Stimulated activated CD4-positive, alpha-beta T cell treated with anti-CD3 and anti-CD28 coated beads, Interleukin-15, amount 100 ng/mL, for 24 hours (primary cell): Measurements from ENCODE around the gene SCAMP3.
"Not testable (repeated sequence)": the region's sequence is repeated elsewhere in the genome, so short reads cannot be mapped to it uniquely, and the experiment has no call there.

Experiments
- DNase-seq: peaks from one replicate; pipeline ENCODE4 v3.0.0-alpha.2; 2020

The SCAMP3 gene

GRCh38 chr1:155226910-155227260 is 35.3 kb downstream of the SCAMP3 start:
- peak; percentile 68 for DNase-seq

- peak; percentile 86 for DNase-seq
These were observed 35.8 kb downstream of the SCAMP3 start for GRCh38 chr1:155226188-155226909.

- not testable (repeated sequence) for DNase-seq
These were observed 36.8 kb downstream of the SCAMP3 start for GRCh38 chr1:155225404-155225759.

- no peak for DNase-seq
These were observed 39.1 kb downstream of the SCAMP3 start for GRCh38 chr1:155223047-155223446.

GRCh38 chr1:155220211-155220965 is 41.8 kb downstream of the SCAMP3 start:
- DNase-seq, result not testable (repeated sequence)

- DNase-seq, result no peak
These were observed 42.5 kb downstream of the SCAMP3 start for GRCh38 chr1:155219592-155220031.

GRCh38 chr1:155218854-155219591 is 43.1 kb downstream of the SCAMP3 start:
- peak; percentile 26 for DNase-seq

GRCh38 chr1:155214702-155215101 is 47.5 kb downstream of the SCAMP3 start:
- not testable (repeated sequence) for DNase-seq

- DNase-seq, result not testable (repeated sequence)
These were observed 50.1 kb downstream of the SCAMP3 start for GRCh38 chr1:155212051-155212440.

- not testable (repeated sequence) for DNase-seq
These were observed 50.6 kb downstream of the SCAMP3 start for GRCh38 chr1:155211381-155212050.

- DNase-seq, result no peak
These were observed 51.7 kb downstream of the SCAMP3 start for GRCh38 chr1:155210314-155211104.

GRCh38 chr1:155209312-155209721 is 52.8 kb downstream of the SCAMP3 start:
- no peak for DNase-seq

- peak; percentile 92 for DNase-seq
These were observed 53.4 kb downstream of the SCAMP3 start, which contains the start of gene MTX1 for GRCh38 chr1:155208541-155209311. Gene MTX1, plus strand, starts transcription at chr1:155208695. Its CDS starts 110 bp downstream, at chr1:155208805.

GRCh38 chr1:155207806-155208540 is 54.2 kb downstream of the SCAMP3 start, which contains the start of gene THBS3:
Gene THBS3, minus strand, starts transcription at chr1:155207897. Its CDS starts 21 bp downstream, at chr1:155207876.
- DNase-seq, result no peak

GRCh38 chr1:155206891-155207805 is 55.0 kb downstream of the SCAMP3 start:
- peak; percentile 94 for DNase-seq
